NCI-H446 treated with DMSO at 0.1 percent for 48 hours (cell line): ENCODE measurements around the gene FGD6.

ENCODE experiments used
- DNase-seq: peaks from one replicate; lab custom pipeline; 2025; lab: John Stamatoyannopoulos, UW

FGD6 gene

GRCh38 chr12:95083938-95084337 is 133.3 kb downstream of the FGD6 start:
- DNase-seq, result no peak

GRCh38 chr12:95083471-95083870 is 133.8 kb downstream of the FGD6 start:
- no peak for DNase-seq

DNA sequence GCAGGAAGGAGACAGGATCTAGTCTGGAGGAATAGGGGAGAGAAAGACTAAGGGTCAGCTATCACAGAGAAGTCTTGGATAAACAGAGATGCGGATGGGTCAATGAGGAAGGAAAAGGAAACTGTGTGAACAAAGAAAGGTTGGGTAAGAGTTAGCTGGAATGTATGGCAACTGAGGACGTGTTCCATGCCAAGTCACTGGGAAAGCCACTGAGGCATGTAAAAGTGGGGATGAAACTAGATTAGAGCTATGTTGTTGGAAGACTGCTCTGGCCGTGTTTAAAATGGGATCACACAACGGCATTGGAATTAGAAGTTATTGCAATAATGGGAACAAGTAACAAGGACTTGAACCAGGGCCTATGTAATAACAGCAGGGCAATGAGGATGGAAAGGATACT is 139.9 kb downstream of the FGD6 start:
- DNase-seq, result no peak

DNA sequence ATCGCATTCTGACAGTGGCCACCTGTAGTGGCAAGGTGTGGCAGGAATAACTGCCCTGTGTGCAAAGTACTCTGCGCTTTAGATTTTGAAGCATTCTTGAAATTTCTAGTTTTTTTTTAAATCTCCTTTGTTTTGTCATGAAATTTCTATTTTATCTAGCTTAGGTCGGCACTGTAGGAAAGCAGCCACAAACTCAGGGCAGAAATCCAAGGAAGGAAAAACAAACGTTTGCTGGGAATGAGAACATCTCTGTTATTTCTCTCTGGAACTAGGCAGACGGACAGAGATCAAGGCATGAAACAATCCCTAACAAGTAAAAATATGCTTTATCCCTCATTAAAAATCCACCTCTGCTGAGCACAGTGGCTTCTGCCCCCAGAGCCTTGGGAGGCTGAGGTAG is 142.5 kb downstream of the FGD6 start:
- DNase-seq, result no peak

- no peak for DNase-seq
Observed at GRCh38 chr12:95073698-95074520, 143.4 kb downstream of the FGD6 start.

DNA sequence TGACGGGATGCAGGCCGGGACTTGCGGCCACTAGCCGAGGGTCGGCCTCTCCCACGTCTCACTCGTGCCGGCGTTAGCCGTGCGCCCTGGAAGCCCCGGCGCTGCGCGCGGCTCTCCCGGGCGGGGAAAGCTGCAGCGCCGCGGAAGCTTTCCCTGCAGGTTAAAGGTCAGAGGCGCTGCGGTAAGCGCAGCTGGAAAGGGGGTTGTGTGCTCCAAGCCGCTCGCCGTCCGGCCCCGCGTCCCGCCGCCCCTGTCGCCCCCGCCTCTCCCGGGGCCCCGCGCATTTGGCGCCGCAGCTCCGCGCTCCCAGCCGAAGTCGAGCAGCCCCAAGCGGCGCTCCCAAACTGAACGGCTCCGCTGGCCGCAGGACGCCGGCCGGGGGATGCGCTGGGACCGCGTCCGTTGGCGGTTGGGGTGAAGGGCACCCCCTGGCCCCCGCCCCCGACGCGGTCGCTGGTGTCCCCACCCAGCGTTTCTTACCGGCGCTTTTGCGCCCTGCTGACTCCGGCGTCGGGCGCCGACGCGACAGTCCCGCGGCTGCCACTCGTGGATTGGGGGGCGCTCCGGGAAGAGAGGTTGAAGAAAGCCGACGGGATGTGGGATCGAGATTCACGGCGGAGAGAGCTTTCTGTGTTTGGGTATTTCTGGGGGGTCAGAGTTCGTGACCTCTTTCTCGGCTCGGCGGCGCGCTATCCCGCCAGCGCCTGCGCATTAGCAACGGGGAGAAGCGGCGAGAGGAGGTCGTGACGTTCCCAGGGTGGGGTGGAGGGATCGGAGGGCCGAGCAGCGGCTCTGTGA is 144.2 kb downstream of the FGD6 start, which contains the start of gene NR2C1:
TSS of gene NR2C1 (minus strand) at position 719 of the 798 bp plus-strand sequence. CDS start 6,234 bp downstream, outside the sequence.
- peak; percentile 79 for DNase-seq

DNA sequence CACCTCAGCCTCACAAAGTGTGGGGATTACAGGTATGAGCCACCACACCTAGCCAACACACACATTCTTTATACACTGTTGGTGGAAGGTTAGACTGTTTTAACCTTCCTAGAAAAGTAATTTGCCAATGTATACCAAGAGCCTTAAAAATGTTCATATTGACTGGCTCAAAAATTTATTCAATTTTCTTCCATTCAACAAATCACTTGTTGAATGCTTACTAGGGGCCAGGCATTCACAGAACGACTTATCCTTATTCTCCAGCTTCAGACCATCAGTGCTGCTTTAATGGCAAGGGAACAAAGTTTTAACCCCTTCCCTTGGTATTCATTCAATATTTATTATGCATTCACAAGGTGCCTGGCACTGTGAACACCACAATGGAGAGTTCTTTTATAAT is 146.9 kb downstream of the FGD6 start:
- DNase-seq, result no peak

DNA sequence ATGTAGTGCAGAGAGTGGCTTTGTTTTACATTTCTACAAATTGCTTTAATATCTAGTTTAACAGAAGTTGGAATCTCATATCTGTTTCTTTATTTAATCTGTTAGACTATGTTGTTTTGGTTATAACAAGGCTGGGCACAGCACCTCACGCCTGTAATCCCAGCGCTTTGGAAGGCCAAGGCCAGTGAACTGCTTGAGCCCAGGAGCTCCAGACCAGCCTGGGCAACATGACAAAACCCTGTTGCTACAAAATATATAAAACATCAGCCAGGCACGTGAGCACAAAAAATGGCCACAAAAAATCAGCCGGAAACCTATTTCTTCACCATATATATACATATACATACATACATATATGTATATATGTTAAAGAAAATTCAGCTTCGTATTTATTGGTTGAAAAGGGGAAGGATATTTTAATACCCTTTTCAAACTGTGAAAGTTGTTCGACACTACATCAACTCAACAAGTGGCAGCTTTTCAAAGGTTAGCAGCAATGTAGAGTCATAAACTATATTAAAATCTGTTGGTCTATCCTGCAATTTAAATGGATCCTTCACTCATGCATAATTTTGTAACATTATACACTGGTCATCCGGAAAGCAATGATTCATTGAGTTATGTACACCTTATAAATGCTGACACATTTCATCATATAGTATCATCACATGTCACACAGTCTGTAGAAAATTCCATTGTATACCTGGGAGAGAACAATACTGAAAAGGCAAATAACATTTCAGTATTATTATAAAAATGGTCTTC is 151.0 kb downstream of the FGD6 start:
- DNase-seq, result no peak

DNA sequence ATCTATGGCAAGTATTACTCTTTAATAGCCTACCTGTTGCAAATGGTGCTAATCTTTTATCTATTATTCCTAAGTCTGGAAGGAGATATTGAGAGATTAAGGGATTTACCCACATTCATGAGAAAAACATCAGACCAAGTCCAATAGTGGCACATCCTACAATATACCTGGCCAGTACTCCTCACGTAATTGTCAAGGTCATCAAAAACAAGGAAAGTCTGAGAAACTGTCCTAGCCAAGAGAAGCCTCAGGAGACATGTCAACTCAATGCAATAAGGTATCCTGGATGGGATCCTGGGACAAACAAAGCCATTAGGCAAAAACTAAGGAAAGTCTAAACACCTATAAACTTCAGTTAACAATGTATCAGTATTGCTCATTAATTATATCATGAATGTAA is 156.3 kb downstream of the FGD6 start:
- DNase-seq, result no peak

- DNase-seq, result no peak
Observed at GRCh38 chr12:95059984-95060383, 157.3 kb downstream of the FGD6 start.

DNA sequence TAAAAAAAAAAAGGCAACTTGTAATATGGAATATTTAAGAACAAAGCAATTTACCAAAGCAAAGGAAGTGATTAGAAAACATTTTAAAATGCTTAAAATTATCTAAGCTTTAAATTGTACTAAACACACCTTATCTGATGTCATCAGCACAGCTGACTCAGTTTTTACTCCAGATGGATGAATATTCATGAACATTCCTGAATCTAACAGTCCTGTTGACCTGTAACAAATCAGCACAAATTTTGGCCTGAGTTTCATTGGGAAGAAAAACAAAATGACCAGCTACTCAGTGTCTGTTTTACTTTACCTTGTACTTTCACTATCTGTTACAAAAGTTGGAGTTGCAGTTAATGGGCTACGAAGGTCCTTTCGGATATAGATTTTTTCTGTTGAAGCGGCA is 159.8 kb downstream of the FGD6 start:
- DNase-seq, result no peak

DNA sequence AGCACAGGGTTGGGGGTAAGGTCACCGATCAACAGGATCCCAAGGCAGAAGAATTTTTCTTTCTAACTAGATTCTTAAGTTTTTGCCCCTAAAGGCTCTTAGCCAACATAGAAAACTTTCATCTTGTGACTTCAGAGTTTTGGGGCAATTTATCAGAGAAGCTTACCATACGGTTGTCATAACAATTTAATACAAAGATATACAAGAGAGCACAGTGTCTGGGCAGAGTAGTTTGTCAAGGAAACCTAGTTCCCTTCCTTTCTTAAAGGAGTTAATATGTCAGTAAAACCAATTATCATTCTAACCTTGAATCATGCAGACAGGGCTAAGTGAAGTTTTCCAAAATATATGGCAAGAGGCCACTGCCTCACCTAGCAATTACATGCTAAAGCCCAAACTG is 162.2 kb downstream of the FGD6 start:
- no peak for DNase-seq

DNA sequence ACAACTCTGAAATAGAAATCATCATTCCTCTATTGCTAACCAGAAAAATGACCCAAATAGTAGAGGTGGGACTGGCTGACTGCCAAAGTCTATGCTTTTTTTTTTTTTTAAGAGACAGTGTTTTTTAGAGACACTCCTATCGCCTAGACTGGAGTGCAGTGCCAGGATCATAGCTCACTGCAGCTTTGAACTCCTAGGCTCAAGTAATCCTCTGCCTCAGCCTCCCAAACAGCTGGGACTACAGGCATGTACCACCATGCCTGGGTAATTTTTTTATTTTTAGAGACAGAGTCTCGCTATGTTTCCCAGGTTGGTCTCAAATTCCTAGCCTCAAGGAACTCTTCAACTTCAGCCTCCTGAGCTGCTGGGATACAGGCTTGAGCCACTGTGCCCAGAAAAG is 163.1 kb downstream of the FGD6 start:
- DNase-seq, result no peak

DNA sequence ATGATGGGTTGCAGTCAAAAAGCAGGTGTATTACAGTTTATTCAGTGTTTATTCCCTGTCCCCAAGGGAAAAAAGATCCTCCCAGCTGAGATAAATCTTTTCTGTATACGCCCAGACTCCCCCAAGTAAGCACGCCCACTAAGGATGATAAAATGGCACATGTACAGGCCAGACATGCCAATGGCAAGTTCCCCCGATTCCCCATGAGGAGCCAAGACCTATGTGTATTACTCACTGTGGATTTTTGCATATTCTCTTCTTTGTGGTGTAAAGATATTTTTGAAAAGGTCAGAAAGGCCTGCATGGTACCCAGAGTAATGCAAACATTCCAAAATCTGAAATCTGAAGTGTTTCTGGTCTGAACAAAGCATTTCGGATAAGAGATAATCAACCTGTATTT is 166.0 kb downstream of the FGD6 start:
- no peak for DNase-seq

GRCh38 chr12:95037906-95038305 is 179.4 kb downstream of the FGD6 start:
- no peak for DNase-seq

- DNase-seq, result no peak
Observed at GRCh38 chr12:95034750-95035149, 182.5 kb downstream of the FGD6 start.
